ENCODE data around the gene PTPRN2.
"Not testable (repeated sequence)": the region's sequence is repeated elsewhere in the genome, so short reads cannot be mapped to it uniquely, and the experiment has no call there.

PTPRN2 gene

DNA sequence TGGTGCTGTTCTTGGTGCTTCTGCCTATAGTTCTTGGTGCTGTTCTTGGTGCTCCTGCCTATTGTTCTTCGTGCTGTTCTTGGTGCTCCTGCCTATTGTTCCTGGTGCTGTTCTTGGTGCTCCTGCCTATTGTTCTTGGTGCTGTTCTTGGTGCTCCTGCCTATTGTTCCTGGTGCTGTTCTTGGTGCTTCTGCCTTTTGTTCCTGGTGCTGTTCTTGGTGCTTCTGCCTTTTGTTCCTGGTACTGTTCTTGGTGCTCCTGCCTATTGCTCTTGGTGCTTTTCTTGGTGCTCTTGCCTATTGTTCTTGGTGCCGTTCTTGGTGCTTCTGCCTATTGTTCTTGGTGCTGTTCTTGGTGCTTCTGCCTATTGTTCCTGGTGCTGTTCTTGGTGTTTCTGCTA, 71.1 kb downstream of the PTPRN2 start:
- DNase-seq (ENCODE audit: low read depth), result no peak

DNA sequence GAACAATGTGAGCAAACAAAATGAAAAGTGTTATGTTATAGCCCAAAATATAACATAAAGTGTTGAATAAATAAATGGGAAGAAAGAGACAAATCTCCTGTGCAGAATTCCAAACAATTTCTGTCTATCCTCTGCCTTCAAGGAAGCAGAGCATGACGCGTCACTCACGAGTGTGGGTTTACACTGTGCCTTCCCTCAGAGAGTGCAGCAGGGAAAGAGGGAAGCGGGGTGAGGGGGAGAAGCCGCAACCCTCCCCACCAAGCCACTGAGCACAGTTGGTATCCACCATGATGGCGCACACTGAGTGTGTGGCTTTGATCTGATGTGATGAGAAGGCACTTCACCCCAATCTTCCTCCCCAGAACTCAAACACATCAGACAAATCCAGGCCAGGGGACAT, 74.8 kb downstream of the PTPRN2 start:
- no peak for DNase-seq (ENCODE audit: low read depth)

DNA sequence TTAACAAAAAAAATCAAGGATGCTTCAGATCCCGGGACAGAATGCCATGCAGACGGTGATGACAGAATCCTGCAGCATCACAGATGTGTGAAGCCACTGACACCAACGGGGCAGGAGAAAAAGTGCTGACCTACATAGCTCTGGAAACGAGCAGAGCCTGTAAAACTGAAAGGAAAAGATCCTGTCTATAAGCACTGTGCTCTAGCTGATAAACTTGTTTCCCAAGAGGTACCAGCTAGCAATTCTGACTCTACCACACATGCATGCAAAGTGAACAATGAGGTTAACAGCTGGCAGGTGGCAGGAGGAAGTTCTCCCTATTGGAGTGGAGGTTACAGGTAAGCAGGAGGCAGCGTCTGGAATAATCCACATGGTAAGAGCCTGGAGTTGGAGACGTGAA, 75.6 kb downstream of the PTPRN2 start:
- DNase-seq (ENCODE audit: low read depth), result no peak

DNA sequence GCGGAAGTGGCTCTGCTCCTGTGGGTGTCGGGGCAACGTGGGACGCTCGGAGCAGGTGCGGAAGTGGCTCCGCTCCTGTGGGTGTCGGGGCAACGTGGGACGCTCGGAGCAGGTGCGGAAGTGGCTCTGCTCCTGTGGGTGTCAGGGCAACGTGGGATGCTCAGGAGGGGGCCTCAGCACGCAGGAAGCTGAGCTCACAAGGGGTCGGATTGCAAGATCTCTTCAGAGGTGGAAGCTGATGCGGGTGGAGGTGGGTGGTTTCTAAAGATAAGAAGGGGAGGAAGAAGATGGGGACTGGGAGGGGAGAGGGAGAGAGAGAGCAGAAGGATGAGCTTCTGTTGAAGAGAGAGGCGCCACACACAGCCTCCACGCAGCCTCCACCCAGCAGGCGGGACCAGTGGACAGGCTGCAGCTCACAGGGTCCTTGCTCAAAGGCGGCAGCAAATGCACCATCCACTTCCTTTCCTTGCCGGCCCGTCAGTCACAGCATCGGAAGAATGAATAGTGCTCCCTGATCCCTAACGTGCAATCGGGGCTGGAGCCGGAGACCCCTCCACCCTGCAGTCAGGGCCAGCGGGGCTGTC, 78.7 kb downstream of the PTPRN2 start:
- no peak for DNase-seq (ENCODE audit: low read depth)

DNA sequence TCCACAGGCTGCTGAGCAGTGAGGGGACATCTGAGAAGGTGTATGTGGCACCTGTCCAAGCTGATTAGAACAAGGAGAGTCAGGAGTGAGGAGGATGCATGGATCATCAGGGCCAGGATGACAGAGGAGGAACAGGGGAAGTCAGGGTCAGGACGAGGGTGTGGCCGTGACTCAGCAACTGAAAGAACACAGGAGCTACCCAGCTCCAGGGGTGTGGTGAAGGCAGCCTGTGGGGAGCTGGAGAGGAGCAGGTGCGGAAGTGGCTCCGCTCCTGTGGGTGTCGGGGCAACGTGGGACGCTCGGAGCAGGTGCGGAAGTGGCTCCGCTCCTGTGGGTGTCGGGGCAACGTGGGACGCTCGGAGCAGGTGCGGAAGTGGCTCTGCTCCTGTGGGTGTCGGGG, 79.3 kb downstream of the PTPRN2 start:
- DNase-seq (ENCODE audit: low read depth), result not testable (repeated sequence)

DNA sequence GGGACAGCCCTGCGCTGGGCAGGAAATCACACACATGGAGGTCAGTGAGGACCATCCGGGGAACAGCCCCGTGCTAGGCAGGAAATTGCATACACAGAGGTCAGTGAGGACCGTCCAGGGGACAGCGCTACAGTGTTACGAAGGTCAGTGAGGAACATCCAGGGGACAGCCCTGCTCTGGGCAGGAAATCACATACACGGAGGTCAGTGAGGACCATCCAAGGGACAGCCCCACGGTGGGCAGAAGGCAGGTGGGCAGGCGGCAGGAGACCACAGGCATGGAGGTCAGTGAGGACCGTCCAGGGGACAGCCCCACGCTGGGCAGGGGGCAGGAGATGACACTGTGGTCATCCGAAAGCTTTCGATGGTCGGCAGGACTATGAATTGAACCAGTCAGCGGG, 79.7 kb downstream of the PTPRN2 start:
- DNase-seq (ENCODE audit: low read depth), result no peak

DNA sequence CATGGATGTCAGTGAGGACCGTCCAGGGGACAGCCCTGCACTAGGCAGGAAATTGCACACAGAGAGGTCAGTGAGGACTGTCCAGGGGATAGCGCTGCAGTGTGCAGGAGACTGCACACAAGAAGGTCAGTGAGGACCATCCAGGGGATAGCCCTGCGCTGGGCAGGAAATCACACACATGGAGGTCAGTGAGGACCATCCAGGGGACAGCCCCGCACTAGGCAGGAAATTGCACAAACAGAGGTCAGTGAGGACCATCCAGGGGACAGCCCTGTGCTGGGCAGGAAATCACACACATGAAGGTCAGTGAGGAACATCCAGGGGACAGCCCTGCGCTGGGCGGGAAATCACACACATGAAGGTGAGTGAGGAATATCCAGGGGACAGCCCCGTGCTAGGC, 80.4 kb downstream of the PTPRN2 start:
- DNase-seq (ENCODE audit: low read depth), result not testable (repeated sequence)

DNA sequence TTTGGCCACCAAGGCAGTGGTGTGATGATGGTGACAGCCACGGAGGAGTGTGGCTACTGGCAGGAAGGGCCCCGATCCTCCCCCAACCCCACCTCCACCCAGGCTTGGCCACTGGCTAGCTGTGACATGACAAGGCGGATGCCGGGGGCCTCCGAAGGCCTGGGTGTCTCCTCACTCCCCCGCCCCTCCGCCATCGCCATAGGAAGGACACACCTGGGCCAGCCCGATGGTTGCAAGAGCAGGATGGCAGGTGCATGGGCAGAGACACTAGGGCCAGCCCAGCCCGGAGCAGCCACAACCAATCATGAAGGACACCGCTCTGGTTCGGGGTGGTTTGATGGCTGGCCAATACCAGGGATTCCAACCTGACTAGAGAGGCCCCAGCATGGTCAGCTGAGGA, 81.0 kb downstream of the PTPRN2 start:
- no peak for DNase-seq (ENCODE audit: low read depth)

DNA sequence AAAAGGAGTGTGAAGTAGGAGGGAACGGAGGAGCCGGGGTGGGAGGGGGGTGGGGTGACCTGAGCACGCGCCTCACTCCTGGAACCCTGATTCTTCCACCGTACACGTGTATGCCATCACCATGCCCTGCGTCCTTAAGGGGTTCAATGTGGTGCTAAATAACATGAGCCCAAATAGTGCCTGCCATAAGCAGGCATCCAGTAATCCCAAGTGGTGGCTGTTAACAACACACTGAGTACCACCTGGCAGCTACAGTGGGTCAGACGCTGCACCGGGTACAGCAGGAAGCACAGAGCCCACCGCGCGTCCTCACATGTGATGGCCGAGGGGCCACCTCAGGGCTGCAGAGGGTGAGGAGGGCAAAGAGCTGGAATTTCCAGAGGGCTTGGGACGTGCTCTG, 81.9 kb downstream of the PTPRN2 start:
- no peak for DNase-seq (ENCODE audit: low read depth)

DNA sequence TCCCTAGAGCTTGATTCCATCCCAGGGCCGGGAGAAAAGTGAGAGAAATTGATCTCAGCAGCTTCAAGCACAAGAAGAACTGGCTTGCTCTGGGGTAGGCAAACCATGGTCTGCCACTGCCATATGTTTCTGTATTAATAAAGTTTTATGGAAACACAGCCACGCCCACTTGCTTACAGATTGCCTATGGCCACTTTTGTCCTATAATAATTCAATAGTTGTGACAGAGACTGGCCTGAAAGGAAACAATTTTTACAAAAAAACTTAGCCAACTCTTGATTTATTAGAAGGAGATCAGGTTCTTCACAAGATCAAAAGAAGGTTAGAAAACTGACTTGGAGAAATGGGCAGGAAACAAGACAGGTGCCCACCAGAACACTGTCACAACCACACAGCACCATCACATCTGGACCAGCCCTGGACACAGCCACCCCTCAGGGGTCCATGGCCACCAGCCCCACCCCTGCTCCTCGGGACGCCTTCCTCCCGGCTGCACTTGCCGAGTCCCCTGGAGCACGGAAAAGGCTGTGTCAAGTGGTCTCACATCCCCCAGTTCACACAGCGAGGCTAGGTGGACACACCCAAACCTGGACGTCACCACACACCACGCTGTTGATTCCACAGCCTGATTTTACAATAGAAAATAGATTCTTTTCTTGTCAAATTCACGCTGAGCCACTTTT, 85.4 kb downstream of the PTPRN2 start:
- no peak for DNase-seq (ENCODE audit: low read depth)

DNA sequence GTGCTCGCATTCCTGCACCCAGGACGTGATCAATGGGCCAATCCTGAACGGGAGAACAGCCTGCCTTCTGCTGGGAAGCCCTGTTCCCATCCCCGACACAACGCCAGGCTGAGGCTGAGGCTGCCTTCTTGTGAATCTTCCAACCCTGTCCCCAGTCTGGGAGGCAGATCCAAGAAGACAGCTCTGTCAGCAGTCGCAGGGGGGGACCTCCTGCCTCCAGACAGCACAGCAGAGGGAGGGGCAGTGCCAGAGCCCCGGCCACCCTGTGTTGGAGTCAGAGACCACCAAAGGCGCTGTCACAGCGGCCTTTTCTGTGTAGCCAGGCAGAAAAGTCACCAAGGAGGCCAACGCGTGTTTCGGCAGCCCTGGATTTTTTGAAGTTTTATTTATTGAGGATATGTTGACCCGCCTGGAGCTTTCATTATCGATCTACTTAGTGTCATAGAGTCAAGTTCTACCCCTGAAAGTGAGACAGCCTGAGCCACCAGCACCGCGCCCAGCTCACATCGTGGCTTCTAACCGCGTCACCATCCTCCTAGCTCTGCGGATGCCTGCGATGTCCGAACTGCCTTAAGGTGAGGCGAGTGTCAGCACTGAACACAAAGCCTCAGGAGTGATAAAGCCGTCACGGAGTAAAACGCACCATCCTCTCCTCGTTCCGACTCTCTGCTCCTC, 86.1 kb downstream of the PTPRN2 start:
- DNase-seq (ENCODE audit: low read depth), result no peak

DNA sequence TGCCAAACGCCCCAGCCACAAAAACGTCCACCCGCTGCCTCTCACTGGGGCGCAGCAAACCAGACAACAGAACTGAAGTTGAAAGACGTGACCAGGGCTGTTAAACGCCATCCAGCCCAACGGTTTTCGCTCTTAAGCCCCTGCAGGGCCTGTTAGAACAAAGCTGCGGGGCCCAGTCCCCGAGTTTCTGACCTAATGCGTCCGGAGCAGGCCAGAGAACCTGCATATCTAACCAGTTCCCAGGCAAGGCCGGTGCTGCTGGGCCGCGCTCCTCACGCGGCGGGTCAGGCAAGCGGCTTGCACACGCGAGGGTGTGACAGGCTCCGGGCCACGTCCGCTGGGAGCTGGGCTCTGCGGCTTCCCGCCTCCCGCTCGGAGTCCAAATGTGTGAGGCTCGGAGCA, 87.0 kb downstream of the PTPRN2 start:
- DNase-seq (ENCODE audit: low read depth), result no peak

DNA sequence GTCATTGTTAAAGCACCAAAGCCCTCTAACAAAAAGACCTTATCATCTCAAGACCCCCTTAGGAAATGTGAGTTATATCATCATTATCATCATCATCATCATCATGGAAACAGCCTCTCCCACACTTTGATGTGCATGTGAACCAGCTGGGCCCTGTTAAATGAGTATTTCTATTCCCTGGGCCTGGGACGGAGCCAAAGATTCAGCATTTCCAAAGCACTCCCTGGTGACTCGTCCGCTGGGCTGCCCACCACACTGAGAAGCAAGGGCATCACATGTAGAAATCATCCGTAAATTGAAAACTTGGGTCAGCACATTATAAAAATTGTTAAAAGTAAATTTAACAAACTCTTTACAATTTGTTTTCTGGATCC, 88.6 kb downstream of the PTPRN2 start:
- DNase-seq (ENCODE audit: low read depth), result no peak

DNA sequence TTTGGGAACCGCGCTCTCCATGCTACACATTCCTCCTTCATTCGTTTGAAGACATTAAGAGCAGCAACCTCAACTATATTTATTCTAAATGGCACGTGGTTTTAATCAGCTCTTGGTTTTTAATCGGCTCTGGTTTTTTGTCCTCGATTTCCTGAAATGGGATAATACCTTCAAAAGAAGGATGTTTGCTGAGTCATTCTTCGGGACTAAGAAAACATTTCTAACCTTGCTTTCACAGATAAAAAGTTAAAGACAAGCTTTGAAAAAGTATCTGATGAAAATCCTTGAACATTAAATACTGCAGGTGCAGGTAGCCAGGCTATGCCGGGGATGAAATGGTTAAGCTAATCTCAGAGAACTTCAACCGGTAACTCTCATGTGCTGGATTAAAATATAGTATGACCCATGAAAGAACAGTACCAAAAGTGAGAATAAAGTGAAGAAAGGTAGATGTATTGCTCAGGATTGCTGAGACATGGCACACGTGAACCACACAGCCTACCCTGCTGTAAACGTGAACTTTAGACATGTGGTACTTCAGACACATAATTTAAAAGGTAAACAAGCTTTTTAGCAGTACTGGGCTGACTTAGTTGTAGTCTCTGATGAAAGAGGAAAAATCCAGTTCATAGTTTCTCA, 89.1 kb downstream of the PTPRN2 start:
- DNase-seq (ENCODE audit: low read depth), result no peak

DNA sequence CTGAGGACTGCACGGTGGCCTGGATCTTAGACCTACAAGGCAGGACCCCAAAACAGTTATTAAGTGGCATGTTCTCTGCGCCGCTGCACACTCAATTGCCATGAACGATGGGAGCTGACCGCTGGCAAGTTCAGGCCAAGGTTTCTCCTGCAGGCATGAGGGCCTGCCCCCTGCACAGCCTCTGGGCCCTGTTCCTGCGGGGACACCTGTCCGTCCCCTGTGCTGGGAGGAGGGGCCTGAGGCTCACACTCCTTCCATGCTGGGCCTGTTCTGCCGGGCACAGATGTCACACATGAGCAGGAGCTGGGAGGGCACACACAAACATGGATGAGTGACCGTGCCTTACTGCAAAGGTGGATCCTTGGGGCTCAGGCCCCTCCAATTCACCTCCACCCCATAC, 90.0 kb downstream of the PTPRN2 start:
- no peak for DNase-seq (ENCODE audit: low read depth)

DNA sequence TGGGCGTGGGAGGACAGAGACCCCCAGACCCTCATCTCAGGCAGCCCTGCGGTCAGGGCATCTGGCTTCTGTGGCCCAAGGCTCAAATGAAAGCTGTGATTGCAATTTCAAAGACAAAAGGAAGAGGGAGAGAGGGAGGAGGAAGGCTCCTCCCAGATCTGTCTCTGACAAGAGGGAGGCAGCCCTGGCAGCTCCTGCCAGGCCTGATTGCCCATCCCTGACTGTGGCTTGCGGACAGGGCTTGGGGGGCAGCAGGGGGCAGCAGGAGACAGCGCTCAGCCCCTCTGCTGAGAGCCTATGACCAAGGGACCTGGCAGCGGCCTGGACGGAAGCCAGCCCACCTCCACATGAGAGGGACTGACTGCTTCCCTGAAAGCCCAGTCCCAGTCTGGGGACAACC, 91.8 kb downstream of the PTPRN2 start:
- no peak for DNase-seq (ENCODE audit: low read depth)

DNA sequence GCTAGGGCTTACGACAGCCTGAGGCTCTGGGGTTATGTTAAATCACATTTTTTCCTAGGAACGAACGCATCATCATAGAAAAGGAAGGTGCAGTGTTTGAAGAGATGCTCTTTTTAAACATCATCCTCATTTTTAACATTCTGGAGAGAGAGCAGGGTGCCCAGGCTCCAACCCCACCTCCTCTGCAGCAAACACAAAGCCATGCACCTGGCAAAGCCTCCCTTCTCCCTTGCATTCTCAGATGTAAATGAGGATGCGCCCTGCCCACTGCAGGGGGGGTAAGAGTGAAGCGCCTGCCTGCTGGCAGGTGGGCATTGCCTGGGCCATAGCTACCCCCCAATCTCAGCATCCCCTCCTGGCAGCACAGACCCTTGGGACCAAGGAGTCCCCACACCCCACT, 92.4 kb downstream of the PTPRN2 start:
- DNase-seq (ENCODE audit: low read depth), result no peak

DNA sequence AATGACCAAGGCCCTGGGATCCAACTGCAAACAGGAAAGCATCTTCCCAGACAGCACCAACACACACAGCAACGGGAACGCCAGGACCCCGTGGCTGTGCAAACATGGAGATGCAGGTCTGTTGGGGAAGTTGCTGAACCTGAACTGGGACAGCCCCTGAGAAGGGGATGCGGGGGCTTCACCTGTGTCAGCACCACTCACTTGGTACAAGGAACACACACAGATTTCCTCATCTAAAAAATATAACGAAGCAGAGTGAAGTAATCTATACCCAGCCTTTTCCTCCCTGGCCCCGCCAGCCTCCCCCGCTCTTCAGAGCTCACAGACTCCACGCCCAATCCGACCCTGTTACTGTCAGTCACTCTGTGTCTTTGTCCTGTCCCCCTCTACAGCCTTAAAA, 93.0 kb downstream of the PTPRN2 start:
- DNase-seq (ENCODE audit: low read depth), result no peak

DNA sequence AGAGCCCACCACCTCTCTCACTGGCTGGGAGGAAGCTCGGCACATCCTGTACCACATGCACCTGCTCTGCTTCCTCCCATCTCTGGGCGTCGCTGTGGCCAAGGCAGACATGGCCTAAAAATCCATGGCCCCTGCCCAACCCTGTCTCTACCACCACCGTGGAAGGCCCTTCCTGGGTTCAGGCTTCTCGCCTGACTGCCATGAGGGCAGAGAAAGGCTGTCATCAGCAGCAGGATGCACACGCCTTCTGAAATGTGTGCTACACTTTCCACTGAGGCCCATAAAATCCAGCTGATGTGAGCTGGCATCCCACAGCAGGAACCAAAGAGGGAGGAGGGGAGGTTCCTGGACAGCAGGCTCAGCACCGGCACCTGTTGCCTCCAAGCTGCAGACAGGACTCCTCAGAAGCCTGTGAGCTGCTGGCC, 93.4 kb downstream of the PTPRN2 start:
- no peak for DNase-seq (ENCODE audit: low read depth)

DNA sequence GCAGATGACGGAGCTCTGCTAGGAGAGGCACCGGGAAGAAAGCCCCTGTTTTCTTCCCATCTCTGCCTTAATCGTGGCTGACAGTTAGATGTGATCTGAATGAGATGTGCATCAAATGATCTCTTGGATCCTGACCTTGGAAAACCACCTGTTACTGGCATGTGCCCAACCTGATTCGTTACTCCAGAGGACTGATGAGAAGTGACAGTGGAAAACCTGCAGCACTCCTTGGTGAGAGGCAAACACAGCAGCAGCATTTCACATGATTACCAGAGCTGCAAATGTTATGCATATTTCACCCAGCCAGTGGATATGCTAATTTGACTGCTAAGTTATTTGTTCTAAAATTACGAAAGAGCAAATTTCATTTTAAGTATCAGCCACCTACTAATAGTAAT, 95.3 kb downstream of the PTPRN2 start:
- no peak for DNase-seq (ENCODE audit: low read depth)

DNA sequence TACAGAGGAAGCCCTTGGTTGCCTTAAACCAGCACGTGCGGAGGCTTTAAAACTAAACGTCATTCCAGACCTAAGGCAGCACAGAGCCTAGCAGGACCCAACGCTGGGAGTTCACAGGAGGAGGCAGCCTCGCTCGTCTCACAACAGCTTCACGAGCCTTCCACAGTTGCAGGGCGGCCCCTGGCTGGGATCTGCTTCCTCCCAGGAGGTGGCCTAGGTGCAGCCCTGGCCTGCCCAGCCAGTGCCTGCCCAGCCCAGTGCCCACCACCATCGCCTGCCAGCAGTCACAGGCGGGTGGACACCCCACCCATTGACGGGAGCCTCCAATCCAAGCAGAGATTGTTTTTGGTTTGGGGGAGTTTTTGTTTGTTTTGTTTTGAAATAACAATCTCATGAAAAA, 96.5 kb downstream of the PTPRN2 start:
- DNase-seq (ENCODE audit: low read depth), result no peak

DNA sequence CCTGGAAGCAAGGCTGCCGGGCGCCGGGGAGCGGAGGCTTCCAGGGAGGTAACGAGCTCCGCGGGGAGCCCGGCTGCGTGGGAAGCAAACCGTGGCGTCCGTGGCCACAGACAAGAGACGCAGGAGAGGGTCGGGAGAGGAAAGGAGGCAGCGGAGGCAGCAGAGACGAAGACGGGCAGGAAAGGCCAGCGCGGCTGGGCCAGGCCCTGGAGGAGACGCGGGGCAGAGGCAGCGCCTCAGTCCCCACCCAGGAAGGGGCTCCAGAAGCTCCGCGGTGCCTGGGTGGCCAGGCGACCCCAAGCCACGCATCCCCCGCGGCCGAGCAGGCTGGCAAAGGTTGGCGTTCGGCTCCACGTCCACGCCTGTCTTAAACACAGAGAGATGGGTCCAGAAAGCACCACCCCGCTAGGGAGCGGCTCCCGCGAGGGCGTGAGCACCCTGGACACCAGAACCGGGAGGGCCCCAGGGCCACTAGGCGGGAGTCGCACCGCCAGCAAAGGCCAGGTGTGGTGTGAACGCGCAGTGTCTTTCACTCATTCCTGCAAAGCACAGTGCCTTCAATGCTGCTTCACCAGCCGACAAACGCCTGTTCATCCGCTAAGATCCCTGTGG, 97.3 kb downstream of the PTPRN2 start:
- DNase-seq (ENCODE audit: low read depth), result no peak
